Spleen (tissue), 11 donors: Measurements from ENCODE around the gene SLFN12. TPM values are rescaled to one million over a fixed set of nuclear protein-coding genes. Genes with fewer than 3 reads are reported as not detected.

Source experiments
- DNase-seq: peaks from one replicate; pipeline ENCODE4 v3.0.0-alpha.2; 2020
- H3K27ac ChIP-seq, 8 donors: fragments of 200-600 bp; sonication (generic) in 7 of 8; 1 replicate in 4 of 8; 2 replicates in 4 of 8; pipeline versions ENCODE4 v1.5.0 to v1.8.0; 2016 to 2021; ENCODE audit warnings: inconsistent platforms in 4 of 8, mild to moderate bottlenecking in 4 of 8, moderate library complexity in 1 of 8
- H3K27me3 ChIP-seq, 7 donors: fragments of 200-600 bp; sonication (generic) in 6 of 7; replicated peaks in 1 of 7; 1 replicate in 4 of 7; 2 replicates in 3 of 7; pipeline versions ENCODE4 v1.5.0 to v1.8.0; 2016 to 2021; ENCODE audit warnings: inconsistent platforms in 3 of 7, mild to moderate bottlenecking in 1 of 7
- H3K36me3 ChIP-seq, 6 donors: fragments of 200-600 bp; sonication (generic) in 5 of 6; 1 replicate in 4 of 6; 2 replicates in 2 of 6; pipeline versions ENCODE4 v1.5.0 to v1.8.0; 2016 to 2021; ENCODE audit warnings: inconsistent platforms in 2 of 6
- H3K4me1 ChIP-seq, 6 donors: fragments of 200-600 bp; sonication (generic) in 5 of 6; 1 replicate in 3 of 6; 2 replicates in 3 of 6; pipeline versions ENCODE4 v1.5.0 to v1.8.0; 2016 to 2021; ENCODE audit warnings: inconsistent platforms in 3 of 6
- H3K4me3 ChIP-seq, 8 donors: fragments of 200-600 bp; sonication (generic) in 7 of 8; 1 replicate in 4 of 8; 2 replicates in 4 of 8; pipeline versions ENCODE4 v1.5.0 to v1.8.0; 2016 to 2021; ENCODE audit warnings: inconsistent platforms in 4 of 8, mild to moderate bottlenecking in 4 of 8, moderate library complexity in 2 of 8
- H3K9me3 ChIP-seq, 8 donors: fragments of 200-600 bp; sonication (generic) in 7 of 8; 1 replicate in 4 of 8; 2 replicates in 4 of 8; pipeline versions ENCODE4 v1.5.0 to v1.8.0; 2016 to 2021; ENCODE audit warnings: inconsistent platforms in 4 of 8
- CTCF ChIP-seq, 11 experiments: fragments of 200-600 bp in 7 of 11; fragments of 450-650 bp in 4 of 11; sonication (generic) in 4 of 11; IDR thresholded peaks in 8 of 11; conservative IDR thresholded peaks in 3 of 11; 1 replicate in 7 of 11; 2 replicates in 4 of 11; pipeline versions ENCODE4 v1.4.0 to v1.8.0; 2016 to 2021; ENCODE audit warnings: antibody characterized with exemption in 11 of 11, inconsistent platforms in 4 of 11, mild to moderate bottlenecking in 1 of 11
- POLR2A ChIP-seq, 3 donors: fragments of 450-650 bp; IDR thresholded peaks; one replicate each; pipeline ENCODE4 v1.5.1; 2017; ENCODE audit warnings: antibody characterized with exemption in 3 of 3, mild to moderate bottlenecking in 1 of 3
- POLR2AphosphoS5 ChIP-seq, 3 donors: sonication (generic); formaldehyde crosslinking; IDR thresholded peaks; one replicate each; pipeline ENCODE4 v1.5.1; 2017; ENCODE audit warnings: antibody characterized with exemption in 3 of 3
- WGBS, 5 donors: extraction: QIAGEN DNeasy Blood & Tissue Kit in 3 of 5; methylation state at CpG; one replicate each; pipeline versions ENCODE4 v1.1.5 to v1.1.7; 2013 to 2018; 5-methylcytosine and 5-hydroxymethylcytosine counted together
- intact Hi-C: fragments of 100-400 bp; cut with DNase I; formaldehyde crosslinking; loops from one replicate; pipeline ENCODE4 v1.15.0; 2023; ENCODE audit warnings: low total_unique reads
- polyA plus RNA-seq, 3 donors: library from polyadenylated mRNA; stranded (reverse); fragments of 200-250 nt; gene quantifications; one replicate each; pipeline ENCODE4 v1.2.1, GENCODE V29; 2013
- total RNA-seq, 7 donors: library from RNA; depleted of rRNA in 3 of 7; stranded (reverse); fragments of >200 nt in 3 of 7; fragmentation: NEBNext Ultra II Directional in 4 of 7; extraction: Animal tissue kit (Norgen Biotek cat#: 25700) in 4 of 7; gene quantifications; one replicate each; pipeline versions ENCODE4 v1.1.0 to v1.2.1, GENCODE V29; 2016 to 2021
- donor health status: healthy with polysubstance abuse.
- donor health status: DM: no; HTN: no; CAD: no; lungs with moderate emphysema.
- donor health status: DM: no; HTN: no; CAD: no.
- donor health status: Bipolar disorder and iron deficiency.
- donor health status: healthy.
- donor health status: DM: no; HTN: no; CAD: no.
- donor health status: DM: yes; HTN: yes; CAD: no.

The SLFN12 gene
- total and polyA plus RNA-seq, 10 donors = 1.6 to 26.8 (median 21.3) TPM

GRCh38 chr17:35390663-35391062, 41.6 kb downstream of the SLFN12 start:
- H3K4me3 ChIP-seq = no peak overlapping the region
- H3K27me3 ChIP-seq = peaks cover 0 to 4% (median 0%) of the 10 kb centered on the region in 7 donors
- no peaks in the 10 kb centered on the region for H3K9me3 ChIP-seq
- intact Hi-C loops = no loop called here
- peaks cover 0 to 2% (median 0%) of the 10 kb centered on the region in 6 donors for H3K4me1 ChIP-seq
- WGBS, 5 donors = 35 to 59% (median 48%) methylated on average over 2 of the region's 2 CpGs
- no peaks in the 10 kb centered on the region for H3K36me3 ChIP-seq
- peak overlapping the region in 1 of 8 donors; percentile 24 for H3K27ac ChIP-seq
- TF ChIP-seq POLR2A (IDR thresholded peaks at IDR 0.05) = no peak
- DNase-seq = no peak

DNA sequence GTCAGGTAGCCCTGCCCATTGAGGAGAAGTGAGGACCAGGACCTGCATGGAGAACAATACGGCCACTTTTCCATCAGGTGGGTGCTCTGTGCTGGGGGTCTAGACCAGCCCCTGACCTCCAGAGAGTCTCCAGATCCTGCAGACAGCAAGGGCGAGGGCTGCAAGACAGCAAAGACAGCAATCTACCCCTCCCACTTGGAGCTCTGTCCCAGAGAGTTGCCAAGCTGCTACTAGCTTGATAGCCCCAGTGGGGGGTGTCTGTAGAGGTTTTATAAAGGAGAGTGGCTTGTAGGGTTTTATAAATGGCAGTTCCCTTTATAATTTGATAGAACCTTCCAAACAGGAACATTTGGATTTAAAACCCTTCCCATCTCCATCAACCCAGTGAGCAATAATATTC, 42.1 kb downstream of the SLFN12 start:
- Histone ChIP-seq H3K27ac (no peak overlapping the region), H3K27me3 (peaks cover 0 to 4% (median 0%) of the 10 kb centered on the region in 7 donors), H3K4me1 (peaks cover 0 to 2% (median 0%) of the 10 kb centered on the region in 6 donors), H3K9me3 (no peaks in the 10 kb centered on the region), H3K36me3 (no peaks in the 10 kb centered on the region), H3K4me3 (no peak overlapping the region)
- no peak for DNase-seq
- intact Hi-C loops = no loop called here
- TF ChIP-seq POLR2AphosphoS5 (IDR thresholded peaks at IDR 0.05) (no peak), POLR2A (IDR thresholded peaks at IDR 0.05) (no peak), CTCF (IDR thresholded peaks at IDR 0.05 in 8 of 11, conservative IDR thresholded peaks at IDR 0.05 in 3 of 11) (no peak)
- WGBS, 5 donors = 88 to 100% (median 93%) methylated on average over 2 of the region's 2 CpGs

DNA sequence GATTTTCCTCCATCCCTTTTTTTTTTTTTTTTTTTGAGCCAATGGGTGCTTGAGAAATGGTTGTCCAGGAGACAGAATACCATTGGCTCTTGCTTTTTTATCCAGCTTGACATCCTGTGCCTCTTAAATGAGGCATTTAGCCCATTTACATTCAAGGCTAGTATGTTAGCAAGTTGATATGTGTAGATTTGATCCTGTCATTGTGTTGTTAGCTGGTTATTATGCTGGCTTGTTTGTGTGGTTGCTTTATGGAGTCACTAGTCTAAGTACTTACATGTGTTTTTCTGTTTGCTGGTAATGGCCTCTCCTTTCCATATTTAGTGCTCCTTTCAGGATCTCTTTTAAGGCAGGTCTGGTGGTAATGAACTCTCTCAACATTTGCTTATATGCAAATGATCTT, 44.8 kb downstream of the SLFN12 start:
- no peak for DNase-seq
- Histone ChIP-seq H3K36me3 (no peaks in the 10 kb centered on the region), H3K4me1 (peaks cover 0 to 2% (median 0%) of the 10 kb centered on the region in 6 donors), H3K4me3 (no peak overlapping the region), H3K27me3 (peaks cover 0 to 4% (median 0%) of the 10 kb centered on the region in 7 donors), H3K9me3 (peaks cover 0 to 5% (median 0%) of the 10 kb centered on the region in 8 donors), H3K27ac (no peak overlapping the region)
- TF ChIP-seq CTCF (IDR thresholded peaks at IDR 0.05 in 8 of 11, conservative IDR thresholded peaks at IDR 0.05 in 3 of 11) = no peak
- TF ChIP-seq POLR2AphosphoS5 (IDR thresholded peaks at IDR 0.05) = no peak
- no peak for TF ChIP-seq POLR2A (IDR thresholded peaks at IDR 0.05)
- intact Hi-C loops = no loop called here

GRCh38 chr17:35377706-35378105, 54.6 kb downstream of the SLFN12 start:
- Histone ChIP-seq H3K36me3 (no peaks in the 10 kb centered on the region), H3K27me3 (no peaks in the 10 kb centered on the region), H3K4me1 (peaks cover 0 to 60% (median 34%) of the 10 kb centered on the region in 6 donors), H3K27ac (peak overlapping the region in 1 of 8 donors; percentile 40), H3K4me3 (no peak overlapping the region), H3K9me3 (no peaks in the 10 kb centered on the region)
- DNase-seq = no peak
- 80 to 94% (median 88%) methylated on average over 3 of the region's 3 CpGs for WGBS, 5 donors
- TF ChIP-seq POLR2A (IDR thresholded peaks at IDR 0.05) = no peak
- no peak for TF ChIP-seq POLR2AphosphoS5 (IDR thresholded peaks at IDR 0.05)
- TF ChIP-seq CTCF (IDR thresholded peaks at IDR 0.05 in 8 of 11, conservative IDR thresholded peaks at IDR 0.05 in 3 of 11) = no peak
- intact Hi-C loops = no loop called here

DNA sequence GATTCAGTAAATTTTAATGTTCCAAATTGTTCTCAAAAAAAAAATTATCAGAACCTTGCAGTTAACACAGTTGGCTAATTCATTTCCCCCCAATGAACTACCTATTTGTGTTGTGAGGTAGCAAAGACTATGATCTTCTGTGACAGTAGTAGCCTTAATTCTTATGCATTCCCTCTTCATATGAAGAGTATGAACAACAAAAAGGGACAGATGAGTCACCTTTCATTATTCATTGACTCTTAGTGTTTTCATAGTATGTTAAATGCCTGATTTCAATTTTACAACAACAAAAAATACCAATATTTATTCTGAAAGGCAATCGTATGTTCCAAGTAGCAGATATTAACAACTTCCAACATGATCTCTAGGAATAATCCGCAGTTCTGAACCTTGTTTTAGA, 55.2 kb downstream of the SLFN12 start:
- Histone ChIP-seq H3K9me3 (no peaks in the 10 kb centered on the region), H3K36me3 (no peaks in the 10 kb centered on the region), H3K27me3 (no peaks in the 10 kb centered on the region), H3K27ac (peak overlapping the region in 1 of 8 donors; percentile 40), H3K4me3 (no peak overlapping the region), H3K4me1 (peaks cover 0 to 64% (median 41%) of the 10 kb centered on the region in 6 donors)
- WGBS, 5 donors = 81 to 96% (median 93%) methylated on average over 2 of the region's 2 CpGs
- TF ChIP-seq POLR2AphosphoS5 (IDR thresholded peaks at IDR 0.05) (no peak), CTCF (IDR thresholded peaks at IDR 0.05 in 8 of 11, conservative IDR thresholded peaks at IDR 0.05 in 3 of 11) (no peak)
- intact Hi-C loops = no loop called here
- no peak for DNase-seq
